K562 (cell line): Measurements from ENCODE around the gene SSU72. TPM values are rescaled to one million over a fixed set of nuclear protein-coding genes. Genes with fewer than 3 reads are reported as not detected.

Experiments used
- ATAC-seq: fragments of 200-7000 bp; cut with Tn5 transposase; 3 replicates; pipeline ENCODE4 v1.9.1; 2020; ENCODE audit warnings: moderate library complexity
- BruUV-seq: library from RNA; stranded (reverse); fragments of 400-500 nt; replicated peaks from 2 replicates; lab custom pipeline; 2021; lab: Mats Ljungman, UMichigan
- CTCF ChIA-PET: fragments of 300-600 bp; formaldehyde crosslinking; extraction: SDS; loops from one replicate; lab custom pipeline; 2021; ENCODE audit warnings: low intra/inter-chr PET ratio; lab: Yijun Ruan, JAX
- POLR2A ChIA-PET: fragments of 300-600, 350-650 bp; sonication (Branson Sonifier 250); formaldehyde crosslinking; extraction: SDS; loops from one replicate; lab custom pipeline; 2021; ENCODE audit warnings: antibody characterized with exemption, inconsistent platforms; lab: Yijun Ruan, JAX
- DNase-seq, 4 experiments: peaks; one replicate each; pipeline versions ENCODE4 v3.0.0 to v3.0.0-alpha.2; 2011 to 2018; ENCODE audit warnings: low spot score in 3 of 4, mixed read lengths in 3 of 4; ENCODE audit errors: extremely low read depth in 1 of 4
- FAIRE-seq: peaks from 2 replicates; lab custom pipeline; 2011; peaks lifted over from hg19 to GRCh38; lab: Jason Lieb, UNC
- H2AFZ ChIP-seq: 2 replicates; pipeline ENCODE4 v1.6.0; 2011; ENCODE audit warnings: low read depth, low read length, control low read depth, inconsistent platforms
- H3K27ac ChIP-seq: fragments of 200-600 bp; 3 replicates; pipeline ENCODE4 v1.8.0; 2011; ENCODE audit warnings: low read depth, mild to moderate bottlenecking, control low read depth, inconsistent platforms, low read length, moderate library complexity, mixed read lengths; ENCODE audit errors: extremely low read depth
- H3K27me3 ChIP-seq, 2 experiments: fragments of 300-600 bp in 1 of 2; 2 replicates in 1 of 2; 3 replicates in 1 of 2; pipeline versions ENCODE4 v1.6.0 to v1.8.0; 2011; ENCODE audit warnings: inconsistent platforms in 2 of 2, low read length in 2 of 2, mild to moderate bottlenecking in 1 of 2, mixed read lengths in 1 of 2, moderate library complexity in 1 of 2; ENCODE audit not compliant: control insufficient read depth in 2 of 2, insufficient read depth in 2 of 2
- H3K36me3 ChIP-seq: fragments of 300-600 bp; 3 replicates; pipeline ENCODE4 v1.8.0; 2011; ENCODE audit warnings: mild to moderate bottlenecking, low read length, inconsistent platforms; ENCODE audit not compliant: control insufficient read depth, insufficient read depth
- H3K4me1 ChIP-seq, 2 experiments: fragments of 200-600 bp in 1 of 2; replicated peaks in 1 of 2; 2 replicates in 1 of 2; 3 replicates in 1 of 2; pipeline versions ENCODE4 v1.5.1 to v1.8.0; 2011; ENCODE audit warnings: inconsistent platforms in 2 of 2, low read length in 2 of 2, mild to moderate bottlenecking in 1 of 2, mixed read lengths in 1 of 2, moderate library complexity in 1 of 2; ENCODE audit not compliant: control insufficient read depth in 2 of 2, insufficient read depth in 2 of 2
- H3K4me2 ChIP-seq: 2 replicates; pipeline ENCODE4 v1.6.1; 2011; ENCODE audit warnings: low read length, control low read depth, inconsistent platforms, mixed read lengths; ENCODE audit not compliant: insufficient read depth
- H3K4me3 ChIP-seq: fragments of 200-600 bp; sonication (generic), shearing (Covaris generic); 2 replicates; pipeline ENCODE4 v1.5.1; 2016; ENCODE audit warnings: control low read depth, inconsistent platforms
- H3K79me2 ChIP-seq: fragments of 200-600 bp; 3 replicates; pipeline ENCODE4 v1.8.0; 2011; ENCODE audit warnings: low read length, inconsistent platforms; ENCODE audit not compliant: control insufficient read depth, insufficient read depth
- H3K9ac ChIP-seq, 2 experiments: 2 replicates each; pipeline versions ENCODE4 v1.6.0 to v1.6.1; 2011; ENCODE audit warnings: low read depth in 2 of 2, low read length in 2 of 2, control low read depth in 1 of 2, inconsistent platforms in 1 of 2, mild to moderate bottlenecking in 1 of 2, mixed read lengths in 1 of 2; ENCODE audit not compliant: insufficient read depth in 1 of 2
- H3K9me1 ChIP-seq: one replicate; pipeline ENCODE4 v1.6.0; 2011; ENCODE audit warnings: inconsistent platforms, mild to moderate bottlenecking, low read length, moderate library complexity; ENCODE audit not compliant: control insufficient read depth, insufficient read depth
- H3K9me3 ChIP-seq: replicated peaks from 2 replicates; pipeline ENCODE4 v1.5.1; 2011; ENCODE audit warnings: low read depth, low read length, inconsistent platforms; ENCODE audit not compliant: control insufficient read depth, insufficient read depth
- H4K20me1 ChIP-seq: replicated peaks from 2 replicates; pipeline ENCODE4 v1.6.1; 2011; ENCODE audit warnings: low read length, inconsistent platforms, mixed read lengths; ENCODE audit not compliant: control insufficient read depth, insufficient read depth
- CC2D1A ChIP-seq: fragments of 450-650 bp; IDR thresholded peaks from 2 replicates; pipeline ENCODE4 v1.6.1; 2017; ENCODE audit warnings: mild to moderate bottlenecking
- CREBBP ChIP-seq: IDR thresholded peaks from one replicate; pipeline ENCODE4 v1.6.1; 2012; ENCODE audit warnings: low read depth, mild to moderate bottlenecking, control low read depth, inconsistent platforms, low read length
- FOXJ2 ChIP-seq: fragments of 200-800 bp; sonication (Bioruptor generic); IDR thresholded peaks from 2 replicates; pipeline ENCODE4 v1.6.1; 2016; ENCODE audit warnings: missing genetic modification characterization, missing compliant biosample characterization
- GATA2 ChIP-seq: sonication (generic); formaldehyde crosslinking; IDR thresholded peaks from 2 replicates; pipeline ENCODE4 v1.4.0; 2020; ENCODE audit warnings: mild to moderate bottlenecking, missing genetic modification reagents
- LARP7 ChIP-seq: fragments of 450-650 bp; IDR thresholded peaks from 2 replicates; pipeline ENCODE4 v1.6.1; 2016
- MCM5 ChIP-seq: fragments of 450-650 bp; IDR thresholded peaks from 2 replicates; pipeline ENCODE4 v1.6.1; 2016; ENCODE audit warnings: low read depth
- NCOA4 ChIP-seq: fragments of 450-650 bp; IDR thresholded peaks from 2 replicates; pipeline ENCODE4 v1.6.1; 2018; ENCODE audit warnings: mild to moderate bottlenecking; ENCODE audit not compliant: partially characterized antibody
- RBM22 ChIP-seq: fragments of 200-400 bp; formaldehyde crosslinking; IDR thresholded peaks from 2 replicates; pipeline ENCODE4 v1.6.1; 2018; ENCODE audit warnings: low read length, low read depth; ENCODE audit not compliant: poor library complexity, severe bottlenecking
- SPI1 ChIP-seq: IDR thresholded peaks from 2 replicates; pipeline ENCODE4 v1.6.1; 2011; ENCODE audit warnings: low read depth, low read length, control low read depth, borderline replicate concordance
- SRSF7 ChIP-seq: fragments of 200-400 bp; formaldehyde crosslinking; optimal IDR thresholded peaks from 2 replicates; pipeline ENCODE3; 2017; ENCODE audit warnings: mild to moderate bottlenecking, low read depth, low read length
- TRIM24 ChIP-seq, 2 experiments: fragments of 450-650 bp; IDR thresholded peaks; 2 replicates each; pipeline ENCODE4 v1.6.1; 2016
- WGBS: fragments of 100-300 bp; shearing (Covaris generic); methylation state at CpG from one replicate; pipeline ENCODE4 v1.1.6; 2016; ENCODE audit warnings: low coverage, mixed read lengths; ENCODE audit not compliant: insufficient coverage; ENCODE audit errors: missing lambda C conversion rate; 5-methylcytosine and 5-hydroxymethylcytosine counted together
- in situ Hi-C: fragments of 300-500 bp; cut with MboI; formaldehyde crosslinking; loops from 4 replicates; pipeline ENCODE4 v1.15.0; 2018; ENCODE audit warnings: inconsistent platforms, mixed read lengths
- intact Hi-C: fragments of 100-400 bp; cut with micrococcal nuclease; formaldehyde crosslinking; loops from 2 replicates; pipeline ENCODE4 v1.14.2; 2022
- polyA plus RNA-seq, 8 experiments: library from polyadenylated mRNA; depleted of rRNA in 4 of 8; stranded (reverse) in 5 of 8; unstranded in 3 of 8; fragments of >200 nt; fragmentation: Nextera tagmentation in 2 of 8; fragmentation: Illumina TruSeq in 1 of 8; extraction: Ambion mirVana in 2 of 8; extraction: Trizol in 1 of 8; gene quantifications; 2 replicates each; pipeline versions ENCODE4 v1.2.1 to v1.2.3, GENCODE V29; 2011 to 2014; ENCODE audit warnings: inconsistent platforms in 1 of 8, missing spikeins in 1 of 8
- total RNA-seq, 7 experiments: library from RNA; depleted of rRNA in 6 of 7; stranded (reverse); fragments of >200 nt in 6 of 7; fragmentation: Illumina TruSeq in 2 of 7; extraction: Trizol in 2 of 7; gene quantifications; 2 replicates each; pipeline versions ENCODE4 v1.2.1 to v1.2.3, GENCODE V29; 2011 to 2021; ENCODE audit warnings: low replicate concordance in 1 of 7
- TF ChIP-seq, protein P1 (sequence below): fragments of 200-400 bp; formaldehyde crosslinking; IDR thresholded peaks from 2 replicates; pipeline ENCODE4 v1.6.1; 2017; ENCODE audit warnings: mild to moderate bottlenecking, low read depth, low read length, moderate library complexity
- TF ChIP-seq, protein P2 (sequence below): fragments of 450-650 bp; IDR thresholded peaks from 2 replicates; pipeline ENCODE4 v1.7.0; 2016; ENCODE audit warnings: borderline replicate concordance
- TF ChIP-seq, protein P3 (sequence below): fragments of 250-450 bp; sonication (Bioruptor Pico); IDR thresholded peaks from 2 replicates; pipeline ENCODE4 v1.4.0; 2020
- TF ChIP-seq, protein P4 (sequence below): sonication (generic); formaldehyde crosslinking; IDR thresholded peaks from 2 replicates; pipeline ENCODE4 v1.8.0; 2022; ENCODE audit warnings: mild to moderate bottlenecking, missing genetic modification reagents

The SSU72 gene
- total and polyA plus RNA-seq, 9 of the 15 experiments (the other 6 are each of a cell fraction or from before 2014, with no cell fraction given), result 70.8 to 201 (median 94.6) TPM

DNA sequence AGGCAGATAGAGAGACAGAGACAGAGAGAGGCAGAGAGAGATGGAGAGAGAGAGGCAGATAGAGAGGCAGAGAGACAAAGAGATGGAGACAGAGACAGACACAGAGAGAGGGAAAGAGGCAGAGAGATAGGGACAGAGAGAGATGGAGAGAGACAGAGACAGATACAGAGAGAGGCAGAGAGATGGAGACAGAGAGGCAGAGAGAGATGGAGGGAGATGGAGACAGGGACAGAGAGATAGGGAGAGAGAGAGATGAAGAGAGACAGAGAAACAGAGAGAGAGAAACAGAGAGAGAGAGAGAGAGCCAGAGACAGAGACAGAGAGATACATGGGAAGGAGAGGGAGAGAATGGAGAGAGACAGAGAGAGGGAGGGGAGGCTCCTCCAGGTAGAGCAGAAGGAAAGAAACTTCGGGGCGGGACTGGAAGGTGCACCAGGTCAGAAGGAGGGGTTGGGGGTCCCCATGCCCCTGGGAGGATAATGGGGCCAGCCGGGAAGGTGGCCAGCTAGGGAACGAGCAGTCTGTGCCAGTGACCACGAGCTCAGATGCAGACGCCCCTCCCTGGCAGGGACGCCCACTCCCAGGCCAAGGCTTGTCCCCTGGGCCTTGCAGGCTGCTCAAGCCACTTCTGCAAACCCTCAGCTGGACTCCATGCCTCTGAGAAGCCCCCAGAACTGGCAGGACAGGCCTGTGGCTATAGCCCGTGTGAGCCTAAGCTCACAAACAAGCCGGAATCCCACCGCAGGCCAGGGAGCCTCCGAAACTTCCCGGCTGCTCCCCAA, 22.0 kb upstream of the SSU72 start:
- H4K20me1 ChIP-seq, result no peaks in the 10 kb centered on the region; the same call in 1 of the 2 replicates
- DNase-seq, result peak in 1 of 4 experiments; percentile 23
- no peaks in the 10 kb centered on the region for H3K9me3 ChIP-seq
- no TSS peak for BruUV-seq
- no peaks in the 10 kb centered on the region for H3K36me3 ChIP-seq
- H3K4me3 ChIP-seq, result no peak overlapping the region
- H3K27ac ChIP-seq, result peak overlapping the region; percentile 38; the same call in 2 of the 3 replicates
- in situ Hi-C loops, result no loop called here
- no peaks in the 10 kb centered on the region; the same call in 2 of the 3 replicates for H3K79me2 ChIP-seq
- no peak for FAIRE-seq
- 28% methylated on average over 12 of the region's 12 CpGs for WGBS
- H3K4me2 ChIP-seq, result peak overlapping the region; percentile 55
- H2AFZ ChIP-seq, result peak overlapping the region; percentile 73
- ChIA-PET CTCF (no interaction called here), POLR2A (interaction anchor here (0.6 to 2.2 kb wide), 7 partner anchors 8 to 309 kb away, joined by 3 to 13 read pairs (median 4); no protein-coding TSS in a partner anchor)
- H3K9ac ChIP-seq, result peak overlapping the region; percentile 49 to 83; a peak in 3 of 4 replicates
- peaks cover 17 to 63% of the 10 kb centered on the region in 2 experiments; a peak in 4 of 5 replicates for H3K4me1 ChIP-seq
- no peaks in the 10 kb centered on the region for H3K9me1 ChIP-seq
- H3K27me3 ChIP-seq, result no peaks in the 10 kb centered on the region
- intact Hi-C loops, result no loop called here
- peak; percentile 18 for ATAC-seq
- no peak for TF ChIP-seq FOXJ2 (tag)
- TF ChIP-seq, protein P1, sequence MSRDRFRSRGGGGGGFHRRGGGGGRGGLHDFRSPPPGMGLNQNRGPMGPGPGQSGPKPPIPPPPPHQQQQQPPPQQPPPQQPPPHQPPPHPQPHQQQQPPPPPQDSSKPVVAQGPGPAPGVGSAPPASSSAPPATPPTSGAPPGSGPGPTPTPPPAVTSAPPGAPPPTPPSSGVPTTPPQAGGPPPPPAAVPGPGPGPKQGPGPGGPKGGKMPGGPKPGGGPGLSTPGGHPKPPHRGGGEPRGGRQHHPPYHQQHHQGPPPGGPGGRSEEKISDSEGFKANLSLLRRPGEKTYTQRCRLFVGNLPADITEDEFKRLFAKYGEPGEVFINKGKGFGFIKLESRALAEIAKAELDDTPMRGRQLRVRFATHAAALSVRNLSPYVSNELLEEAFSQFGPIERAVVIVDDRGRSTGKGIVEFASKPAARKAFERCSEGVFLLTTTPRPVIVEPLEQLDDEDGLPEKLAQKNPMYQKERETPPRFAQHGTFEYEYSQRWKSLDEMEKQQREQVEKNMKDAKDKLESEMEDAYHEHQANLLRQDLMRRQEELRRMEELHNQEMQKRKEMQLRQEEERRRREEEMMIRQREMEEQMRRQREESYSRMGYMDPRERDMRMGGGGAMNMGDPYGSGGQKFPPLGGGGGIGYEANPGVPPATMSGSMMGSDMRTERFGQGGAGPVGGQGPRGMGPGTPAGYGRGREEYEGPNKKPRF, result no peak
- peak in 1 of 2 experiments; percentile 47; a peak in 1 of 4 replicates for TF ChIP-seq TRIM24 (IDR thresholded peaks at IDR 0.05)
- peak; percentile 38; the same call in 1 of the 2 replicates for TF ChIP-seq CC2D1A
- TF ChIP-seq, protein P2, sequence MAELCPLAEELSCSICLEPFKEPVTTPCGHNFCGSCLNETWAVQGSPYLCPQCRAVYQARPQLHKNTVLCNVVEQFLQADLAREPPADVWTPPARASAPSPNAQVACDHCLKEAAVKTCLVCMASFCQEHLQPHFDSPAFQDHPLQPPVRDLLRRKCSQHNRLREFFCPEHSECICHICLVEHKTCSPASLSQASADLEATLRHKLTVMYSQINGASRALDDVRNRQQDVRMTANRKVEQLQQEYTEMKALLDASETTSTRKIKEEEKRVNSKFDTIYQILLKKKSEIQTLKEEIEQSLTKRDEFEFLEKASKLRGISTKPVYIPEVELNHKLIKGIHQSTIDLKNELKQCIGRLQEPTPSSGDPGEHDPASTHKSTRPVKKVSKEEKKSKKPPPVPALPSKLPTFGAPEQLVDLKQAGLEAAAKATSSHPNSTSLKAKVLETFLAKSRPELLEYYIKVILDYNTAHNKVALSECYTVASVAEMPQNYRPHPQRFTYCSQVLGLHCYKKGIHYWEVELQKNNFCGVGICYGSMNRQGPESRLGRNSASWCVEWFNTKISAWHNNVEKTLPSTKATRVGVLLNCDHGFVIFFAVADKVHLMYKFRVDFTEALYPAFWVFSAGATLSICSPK, result peak; percentile 51; the same call in 1 of the 2 replicates
- no peak for TF ChIP-seq CREBBP
- no peak for TF ChIP-seq RBM22
- TF ChIP-seq, protein P3, sequence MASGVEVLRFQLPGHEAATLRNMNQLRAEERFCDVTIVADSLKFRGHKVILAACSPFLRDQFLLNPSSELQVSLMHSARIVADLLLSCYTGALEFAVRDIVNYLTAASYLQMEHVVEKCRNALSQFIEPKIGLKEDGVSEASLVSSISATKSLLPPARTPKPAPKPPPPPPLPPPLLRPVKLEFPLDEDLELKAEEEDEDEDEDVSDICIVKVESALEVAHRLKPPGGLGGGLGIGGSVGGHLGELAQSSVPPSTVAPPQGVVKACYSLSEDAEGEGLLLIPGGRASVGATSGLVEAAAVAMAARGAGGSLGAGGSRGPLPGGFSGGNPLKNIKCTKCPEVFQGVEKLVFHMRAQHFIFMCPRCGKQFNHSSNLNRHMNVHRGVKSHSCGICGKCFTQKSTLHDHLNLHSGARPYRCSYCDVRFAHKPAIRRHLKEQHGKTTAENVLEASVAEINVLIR (CRISPR knock-in tag), result no peak
- TF ChIP-seq SPI1, result 0 out of 2 replicates have a peak, but pooled peaks have one; percentile 7
- TF ChIP-seq GATA2 (CRISPR knock-in tag), result no peak
- peak; percentile 78 for TF ChIP-seq NCOA4
- no peak for TF ChIP-seq SRSF7
- TF ChIP-seq, protein P4, sequence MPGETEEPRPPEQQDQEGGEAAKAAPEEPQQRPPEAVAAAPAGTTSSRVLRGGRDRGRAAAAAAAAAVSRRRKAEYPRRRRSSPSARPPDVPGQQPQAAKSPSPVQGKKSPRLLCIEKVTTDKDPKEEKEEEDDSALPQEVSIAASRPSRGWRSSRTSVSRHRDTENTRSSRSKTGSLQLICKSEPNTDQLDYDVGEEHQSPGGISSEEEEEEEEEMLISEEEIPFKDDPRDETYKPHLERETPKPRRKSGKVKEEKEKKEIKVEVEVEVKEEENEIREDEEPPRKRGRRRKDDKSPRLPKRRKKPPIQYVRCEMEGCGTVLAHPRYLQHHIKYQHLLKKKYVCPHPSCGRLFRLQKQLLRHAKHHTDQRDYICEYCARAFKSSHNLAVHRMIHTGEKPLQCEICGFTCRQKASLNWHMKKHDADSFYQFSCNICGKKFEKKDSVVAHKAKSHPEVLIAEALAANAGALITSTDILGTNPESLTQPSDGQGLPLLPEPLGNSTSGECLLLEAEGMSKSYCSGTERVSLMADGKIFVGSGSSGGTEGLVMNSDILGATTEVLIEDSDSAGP (CRISPR knock-in tag), result no peak
- TF ChIP-seq LARP7, result peak; percentile 33; the same call in 1 of the 2 replicates
- no peak for TF ChIP-seq MCM5
